A549 (cell line): ENCODE measurements around the gene CARD14. TPM values are rescaled to one million over a fixed set of nuclear protein-coding genes. Genes with fewer than 3 reads are reported as not detected.
"Not testable (repeated sequence)": the region's sequence is repeated elsewhere in the genome, so short reads cannot be mapped to it uniquely, and the experiment has no call there.

Source experiments
- ATAC-seq, 2 experiments: fragments of 200-7000 bp in 1 of 2; fragments of >200 bp in 1 of 2; cut with Nextera tagmentation in 1 of 2; cut with Tn5 transposase in 1 of 2; 3 replicates each; pipeline versions ENCODE4 v1.8.0 to v1.9.1; 2018 to 2020; ENCODE audit warnings: mild to moderate bottlenecking in 1 of 2, moderate library complexity in 1 of 2
- CTCF ChIA-PET: fragments of 300-600 bp; sonication (Branson Sonifier 250); formaldehyde crosslinking; extraction: SDS; loops from one replicate; lab custom pipeline; 2021; ENCODE audit warnings: antibody characterized with exemption, inconsistent platforms; lab: Yijun Ruan, JAX
- POLR2A ChIA-PET: fragments of 350-600 bp; formaldehyde crosslinking; extraction: SDS; loops from one replicate; lab custom pipeline; 2021; ENCODE audit warnings: antibody characterized with exemption, inconsistent platforms; lab: Yijun Ruan, JAX
- DNase-seq, 2 experiments: peaks; one replicate each; pipeline versions ENCODE4 v3.0.0 to v3.0.0-alpha.2; 2011 to 2016; ENCODE audit warnings: low read depth in 1 of 2, low spot score in 1 of 2
- FAIRE-seq: peaks from 2 replicates; lab custom pipeline; 2011; peaks lifted over from hg19 to GRCh38; lab: Jason Lieb, UNC
- H3K27ac ChIP-seq, 2 experiments: fragments of >200 bp; sonication (Bioruptor Twin); formaldehyde crosslinking; 3 replicates each; pipeline ENCODE4 v1.5.1; 2016 to 2017
- H3K4me1 ChIP-seq: fragments of >200 bp; sonication (Bioruptor Twin); formaldehyde crosslinking; 3 replicates; pipeline ENCODE4 v1.6.1; 2016
- H3K4me2 ChIP-seq: fragments of >200 bp; sonication (Bioruptor Twin); formaldehyde crosslinking; 3 replicates; pipeline ENCODE4 v1.6.1; 2016
- H3K4me3 ChIP-seq: fragments of >200 bp; sonication (Bioruptor Twin); formaldehyde crosslinking; 3 replicates; pipeline ENCODE4 v1.5.1; 2016
- H3K9me3 ChIP-seq: fragments of >200 bp; sonication (Bioruptor Twin); formaldehyde crosslinking; 3 replicates; pipeline ENCODE4 v1.6.1; 2016
- BHLHE40 ChIP-seq: IDR thresholded peaks from 2 replicates; pipeline ENCODE4 v1.6.1; 2012; ENCODE audit warnings: low read depth, low read length, inconsistent platforms
- CBX8 ChIP-seq: fragments of 200-600 bp; sonication (generic); IDR thresholded peaks from 2 replicates; pipeline ENCODE4 v1.6.1; 2016
- CHD4 ChIP-seq: fragments of 200-600 bp; sonication (generic); IDR thresholded peaks from 2 replicates; pipeline ENCODE4 v1.6.1; 2016; ENCODE audit warnings: antibody characterized with exemption, mild to moderate bottlenecking, borderline replicate concordance
- FOSB ChIP-seq: fragments of 250-450 bp; sonication (Bioruptor Pico); IDR thresholded peaks from 2 replicates; pipeline ENCODE4 v1.5.0; 2020; ENCODE audit warnings: mild to moderate bottlenecking, moderate library complexity
- FOXS1 ChIP-seq: fragments of 250-450 bp; sonication (Bioruptor Pico); IDR thresholded peaks from 2 replicates; pipeline ENCODE4 v1.5.0; 2020; ENCODE audit warnings: mild to moderate bottlenecking, moderate library complexity
- GATA3 ChIP-seq: IDR thresholded peaks from 2 replicates; pipeline ENCODE4 v1.6.1; 2012; ENCODE audit warnings: borderline replicate concordance
- HOXB13 ChIP-seq: fragments of 250-450 bp; sonication (Bioruptor Pico); IDR thresholded peaks from 2 replicates; pipeline ENCODE4 v1.5.0; 2020; ENCODE audit warnings: low read depth, mild to moderate bottlenecking, moderate library complexity
- HOXB5 ChIP-seq: fragments of 250-450 bp; sonication (Bioruptor Pico); IDR thresholded peaks from 2 replicates; pipeline ENCODE4 v1.5.0; 2020; ENCODE audit warnings: mild to moderate bottlenecking, moderate library complexity
- JUN ChIP-seq, 2 experiments: fragments of >200 bp; sonication (Bioruptor Twin); formaldehyde crosslinking; IDR thresholded peaks; 2 replicates in 1 of 2; 3 replicates in 1 of 2; pipeline ENCODE4 v1.6.1; 2016 to 2017
- RARB ChIP-seq: fragments of 250-450 bp; sonication (Bioruptor Pico); IDR thresholded peaks from 2 replicates; pipeline ENCODE4 v1.8.0; 2021; ENCODE audit warnings: mild to moderate bottlenecking, moderate library complexity
- RNF2 ChIP-seq: fragments of 200-600 bp; sonication (generic); IDR thresholded peaks from 2 replicates; pipeline ENCODE4 v1.6.1; 2016; ENCODE audit warnings: low read depth, mild to moderate bottlenecking, antibody characterized with exemption, moderate library complexity, borderline replicate concordance
- SREBF2 ChIP-seq: fragments of 450-650 bp; IDR thresholded peaks from 2 replicates; pipeline ENCODE4 v1.6.1; 2014; ENCODE audit warnings: mild to moderate bottlenecking, moderate library complexity
- ZC3H11A ChIP-seq: fragments of 450-650 bp; IDR thresholded peaks from 2 replicates; pipeline ENCODE4 v1.6.1; 2014; ENCODE audit warnings: antibody characterized with exemption, mild to moderate bottlenecking
- ZNF302 ChIP-seq: fragments of 250-450 bp; sonication (Bioruptor Pico); IDR thresholded peaks from 2 replicates; pipeline ENCODE4 v1.9.0; 2021; ENCODE audit warnings: inconsistent platforms, mild to moderate bottlenecking, moderate library complexity
- WGBS: methylation state at CpG from one replicate; pipeline ENCODE4 v1.1.6; 2017; ENCODE audit errors: missing lambda C conversion rate; 5-methylcytosine and 5-hydroxymethylcytosine counted together
- polyA plus RNA-seq, 4 experiments: library from polyadenylated mRNA; depleted of rRNA in 3 of 4; stranded (reverse); fragments of >200 nt; fragmentation: RNase III in 1 of 4; extraction: RNeasy Plus Mini Kit Qiagen cat#74134 plus additional on column Dnase treatment in 1 of 4; gene quantifications; 2 replicates in 3 of 4; 3 replicates in 1 of 4; pipeline ENCODE4 v1.2.3, GENCODE V29; 2011 to 2017
- TF ChIP-seq, protein P1 (sequence below): IDR thresholded peaks from 2 replicates; pipeline ENCODE4 v1.6.1; 2012
- TF ChIP-seq, protein P2 (sequence below): fragments of >200 bp; sonication (Bioruptor Twin); formaldehyde crosslinking; IDR thresholded peaks from 3 replicates; pipeline ENCODE4 v1.6.1; 2016
- TF ChIP-seq, protein P3 (sequence below): fragments of 200-600 bp; sonication (generic); IDR thresholded peaks from 2 replicates; pipeline ENCODE4 v1.6.1; 2016; ENCODE audit warnings: antibody characterized with exemption, mild to moderate bottlenecking, moderate library complexity

Gene CARD14
- polyA plus RNA-seq, 2 of the 4 experiments (the other 2 are of a cell fraction), result 0.17 to 0.18 TPM

DNA sequence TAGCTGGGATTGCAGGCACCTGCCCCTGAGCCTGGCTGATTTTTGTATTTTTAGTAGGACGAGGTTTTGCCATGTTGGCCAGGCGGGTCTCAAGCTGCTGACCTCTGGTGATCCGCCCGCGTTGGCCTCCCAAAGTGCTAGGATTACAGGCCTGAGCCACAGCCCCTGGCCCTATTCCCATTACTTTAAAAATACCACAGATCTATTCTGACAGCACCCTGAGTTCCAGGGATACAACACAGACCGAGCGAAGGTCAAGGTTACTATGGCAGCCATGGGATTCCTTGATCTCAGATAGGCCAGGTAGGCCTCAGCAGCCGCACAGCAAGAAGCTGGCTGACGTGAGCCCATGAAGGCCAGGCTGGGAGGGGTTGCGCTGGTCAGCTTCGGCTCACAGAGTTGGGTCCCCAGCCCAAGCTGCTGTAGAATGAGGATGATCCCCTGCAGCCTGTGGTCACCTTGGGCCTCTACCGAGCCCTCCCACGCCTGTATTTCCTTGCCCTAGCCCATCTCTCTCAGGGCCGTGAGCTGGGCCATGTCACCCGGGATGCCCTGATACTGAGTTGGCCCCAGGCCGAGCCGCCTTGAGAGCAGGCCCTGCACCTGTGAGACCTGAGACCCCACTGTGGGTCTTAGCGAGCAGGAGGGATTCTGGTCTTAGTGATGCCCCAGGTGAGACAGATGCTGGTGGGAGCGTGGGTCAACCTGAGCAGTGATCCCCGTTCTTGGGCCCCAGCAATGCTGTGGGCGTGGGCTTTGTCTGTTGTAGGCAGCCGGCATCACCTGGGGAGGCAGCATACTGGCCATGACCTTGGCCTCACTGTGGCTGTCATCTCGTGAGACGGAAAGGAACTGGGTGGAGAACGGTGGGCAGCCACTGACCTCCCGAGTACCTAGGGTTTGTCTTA, 74.0 kb downstream of the CARD14 start:
- no peak for FAIRE-seq
- Histone ChIP-seq H3K27ac (no peak overlapping the region), H3K4me2 (no peak overlapping the region), H3K9me3 (no peaks in the 10 kb centered on the region), H3K4me3 (no peak overlapping the region)
- TF ChIP-seq, protein P1, sequence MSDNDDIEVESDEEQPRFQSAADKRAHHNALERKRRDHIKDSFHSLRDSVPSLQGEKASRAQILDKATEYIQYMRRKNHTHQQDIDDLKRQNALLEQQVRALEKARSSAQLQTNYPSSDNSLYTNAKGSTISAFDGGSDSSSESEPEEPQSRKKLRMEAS, result no peak
- TF ChIP-seq, protein P2, sequence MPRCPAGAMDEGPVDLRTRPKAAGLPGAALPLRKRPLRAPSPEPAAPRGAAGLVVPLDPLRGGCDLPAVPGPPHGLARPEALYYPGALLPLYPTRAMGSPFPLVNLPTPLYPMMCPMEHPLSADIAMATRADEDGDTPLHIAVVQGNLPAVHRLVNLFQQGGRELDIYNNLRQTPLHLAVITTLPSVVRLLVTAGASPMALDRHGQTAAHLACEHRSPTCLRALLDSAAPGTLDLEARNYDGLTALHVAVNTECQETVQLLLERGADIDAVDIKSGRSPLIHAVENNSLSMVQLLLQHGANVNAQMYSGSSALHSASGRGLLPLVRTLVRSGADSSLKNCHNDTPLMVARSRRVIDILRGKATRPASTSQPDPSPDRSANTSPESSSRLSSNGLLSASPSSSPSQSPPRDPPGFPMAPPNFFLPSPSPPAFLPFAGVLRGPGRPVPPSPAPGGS, result no peak
- no peak for TF ChIP-seq FOSB (CRISPR knock-in tag)
- no peak for TF ChIP-seq GATA3
- no peak for TF ChIP-seq ZC3H11A
- TF ChIP-seq HOXB13, result no peak
- TF ChIP-seq JUN (IDR thresholded peaks at IDR 0.05), result no peak
- no peak for TF ChIP-seq RNF2
- TF ChIP-seq HOXB5 (CRISPR knock-in tag), result no peak
- TF ChIP-seq, protein P3, sequence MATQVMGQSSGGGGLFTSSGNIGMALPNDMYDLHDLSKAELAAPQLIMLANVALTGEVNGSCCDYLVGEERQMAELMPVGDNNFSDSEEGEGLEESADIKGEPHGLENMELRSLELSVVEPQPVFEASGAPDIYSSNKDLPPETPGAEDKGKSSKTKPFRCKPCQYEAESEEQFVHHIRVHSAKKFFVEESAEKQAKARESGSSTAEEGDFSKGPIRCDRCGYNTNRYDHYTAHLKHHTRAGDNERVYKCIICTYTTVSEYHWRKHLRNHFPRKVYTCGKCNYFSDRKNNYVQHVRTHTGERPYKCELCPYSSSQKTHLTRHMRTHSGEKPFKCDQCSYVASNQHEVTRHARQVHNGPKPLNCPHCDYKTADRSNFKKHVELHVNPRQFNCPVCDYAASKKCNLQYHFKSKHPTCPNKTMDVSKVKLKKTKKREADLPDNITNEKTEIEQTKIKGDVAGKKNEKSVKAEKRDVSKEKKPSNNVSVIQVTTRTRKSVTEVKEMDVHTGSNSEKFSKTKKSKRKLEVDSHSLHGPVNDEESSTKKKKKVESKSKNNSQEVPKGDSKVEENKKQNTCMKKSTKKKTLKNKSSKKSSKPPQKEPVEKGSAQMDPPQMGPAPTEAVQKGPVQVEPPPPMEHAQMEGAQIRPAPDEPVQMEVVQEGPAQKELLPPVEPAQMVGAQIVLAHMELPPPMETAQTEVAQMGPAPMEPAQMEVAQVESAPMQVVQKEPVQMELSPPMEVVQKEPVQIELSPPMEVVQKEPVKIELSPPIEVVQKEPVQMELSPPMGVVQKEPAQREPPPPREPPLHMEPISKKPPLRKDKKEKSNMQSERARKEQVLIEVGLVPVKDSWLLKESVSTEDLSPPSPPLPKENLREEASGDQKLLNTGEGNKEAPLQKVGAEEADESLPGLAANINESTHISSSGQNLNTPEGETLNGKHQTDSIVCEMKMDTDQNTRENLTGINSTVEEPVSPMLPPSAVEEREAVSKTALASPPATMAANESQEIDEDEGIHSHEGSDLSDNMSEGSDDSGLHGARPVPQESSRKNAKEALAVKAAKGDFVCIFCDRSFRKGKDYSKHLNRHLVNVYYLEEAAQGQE, result no peak
- TF ChIP-seq CHD4, result no peak
- TF ChIP-seq RARB (CRISPR knock-in tag), result no peak
- TF ChIP-seq ZNF302 (CRISPR knock-in tag), result no peak
- no peak for TF ChIP-seq CBX8
- no peak for TF ChIP-seq SREBF2
- TF ChIP-seq BHLHE40, result no peak
- TF ChIP-seq FOXS1 (CRISPR knock-in tag), result no peak
- TF ChIP-seq, all 56 proteins: peak for 0
- ATAC-seq (no peak), DNase-seq (no peak)
- WGBS, result 94% methylated on average over 25 of the region's 26 CpGs
- ChIA-PET POLR2A (interaction anchor here (0.6 kb wide), 1 partner anchor 142 kb away, joined by 3 read pairs; no protein-coding TSS in a partner anchor), CTCF (interaction anchor here (0.7 to 1.6 kb wide), 8 partner anchors 8 to 235 kb away, joined by 3 to 6 read pairs (median 4); partner anchors contain the start of gene GAA)
- 0 out of 3 replicates have a peak, but pooled peaks cover 4% of the 10 kb centered on the region for H3K4me1 ChIP-seq

DNA sequence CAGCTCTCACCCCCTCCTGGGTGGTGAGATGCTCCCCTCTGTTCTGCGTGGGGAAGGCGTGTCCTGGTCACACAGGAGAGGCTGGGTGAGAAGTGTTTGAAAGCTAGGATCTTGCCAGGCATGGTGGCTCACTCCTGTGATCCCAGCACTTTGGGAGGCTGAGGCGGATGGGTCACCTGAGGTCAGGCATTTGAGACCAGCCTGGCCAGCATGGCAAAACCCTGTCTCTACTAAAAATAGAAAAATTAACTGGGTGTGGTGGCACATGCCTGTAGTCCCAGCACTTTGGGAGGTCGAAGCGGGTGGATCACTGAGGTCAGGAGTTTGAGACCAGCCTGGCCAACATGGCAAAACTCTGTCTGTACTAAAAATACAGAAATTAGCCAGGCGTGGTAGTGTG, 74.6 kb downstream of the CARD14 start:
- FAIRE-seq, result not testable (repeated sequence)
- 96% methylated on average over 6 of the region's 6 CpGs for WGBS

More for the DNA sequence above, 74.6 kb downstream of the CARD14 start:
- not testable (repeated sequence) for H3K9me3 ChIP-seq, ATAC-seq, H3K4me3 ChIP-seq, DNase-seq, H3K4me2 ChIP-seq, H3K4me1 ChIP-seq, H3K27ac ChIP-seq
- ChIA-PET CTCF (interaction anchor here (0.6 to 1.6 kb wide), 7 partner anchors 8 to 236 kb away, joined by 3 to 8 read pairs (median 4); partner anchors contain the start of gene GAA), POLR2A (interaction anchor here (0.6 kb wide), 1 partner anchor 143 kb away, joined by 3 read pairs; no protein-coding TSS in a partner anchor)
